Transverse colon (tissue), 4 donors: Measurements from ENCODE around the gene GALNT10.

ENCODE experiments used
- CTCF ChIP-seq, 5 experiments: fragments of 200-600 bp in 3 of 5; fragments of 450-650 bp in 2 of 5; sonication (generic) in 3 of 5; IDR thresholded peaks; 1 replicate in 2 of 5; 2 replicates in 3 of 5; pipeline ENCODE4 v1.5.1; 2016 to 2017; ENCODE audit warnings: antibody characterized with exemption in 5 of 5, inconsistent platforms in 3 of 5, mild to moderate bottlenecking in 2 of 5, moderate library complexity in 1 of 5
- EP300 ChIP-seq: sonication (generic); formaldehyde crosslinking; IDR thresholded peaks from one replicate; pipeline ENCODE4 v1.6.1; 2017; ENCODE audit warnings: antibody characterized with exemption, low read depth
- POLR2A ChIP-seq: fragments of 450-650 bp; IDR thresholded peaks from one replicate; pipeline ENCODE4 v1.6.1; 2016; ENCODE audit warnings: antibody characterized with exemption, mild to moderate bottlenecking, moderate library complexity
- POLR2AphosphoS5 ChIP-seq, 3 donors: sonication (generic); formaldehyde crosslinking; IDR thresholded peaks; one replicate each; pipeline ENCODE4 v1.6.1; 2016; ENCODE audit warnings: antibody characterized with exemption in 3 of 3

GRCh38 chr5:154286557-154286956 lies 96.0 kb downstream of the GALNT10 start:
- TF ChIP-seq CTCF (IDR thresholded peaks at IDR 0.05), result no peak
- no peak for TF ChIP-seq POLR2A
- TF ChIP-seq POLR2AphosphoS5 (IDR thresholded peaks at IDR 0.05), result no peak
- TF ChIP-seq EP300, result no peak
